Uterus (tissue), 2 donors: ENCODE results near the gene CAMTA1.

ENCODE experiments used
- POLR2A ChIP-seq, 2 donors: fragments of 450-650 bp; IDR thresholded peaks; one replicate each; pipeline ENCODE4 v1.6.1; 2016; ENCODE audit warnings: antibody characterized with exemption in 2 of 2, mild to moderate bottlenecking in 1 of 2, moderate library complexity in 1 of 2
- TF ChIP-seq, protein P1 (sequence below), 4 experiments: fragments of 200-600 bp in 2 of 4; fragments of 450-650 bp in 2 of 4; sonication (generic) in 2 of 4; IDR thresholded peaks; one replicate each; pipeline ENCODE4 v1.5.1; 2016 to 2019; ENCODE audit warnings: antibody characterized with exemption in 4 of 4, mild to moderate bottlenecking in 2 of 4, moderate library complexity in 1 of 4

DNA sequence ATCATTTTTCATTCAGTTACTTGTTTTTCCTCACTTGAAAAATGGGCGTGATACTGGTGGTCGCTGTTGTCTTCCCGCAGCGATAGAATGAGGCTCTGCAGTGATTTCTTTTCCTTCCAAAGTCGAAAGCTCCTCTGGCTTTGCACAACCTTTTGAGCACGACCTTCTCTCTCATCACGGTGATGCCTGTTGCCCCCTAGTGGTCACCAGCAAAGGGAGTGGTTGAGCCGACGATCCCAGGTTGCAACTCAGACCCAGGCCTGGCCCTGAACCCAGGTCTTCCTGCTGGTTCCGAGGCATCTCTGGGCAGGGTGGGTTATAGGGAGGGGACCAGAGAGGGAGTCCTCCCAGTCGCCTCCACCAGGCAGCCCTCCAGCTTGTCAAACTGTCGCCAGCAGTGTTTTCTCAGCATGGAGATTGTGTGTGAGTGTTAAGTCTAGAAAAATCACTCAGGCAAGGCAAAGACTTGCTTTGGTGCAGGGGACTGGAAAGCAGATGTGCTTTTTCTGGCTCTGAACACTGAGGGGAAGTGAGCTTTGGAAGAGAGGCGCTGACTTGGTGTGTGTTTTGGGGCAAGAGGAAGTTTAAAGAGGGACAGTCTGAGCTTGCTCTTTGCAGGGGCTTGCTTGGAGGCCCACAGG lies 285.3 kb downstream of the CAMTA1 start:
- no peak for TF ChIP-seq POLR2A (IDR thresholded peaks at IDR 0.05)
- TF ChIP-seq, protein P1, sequence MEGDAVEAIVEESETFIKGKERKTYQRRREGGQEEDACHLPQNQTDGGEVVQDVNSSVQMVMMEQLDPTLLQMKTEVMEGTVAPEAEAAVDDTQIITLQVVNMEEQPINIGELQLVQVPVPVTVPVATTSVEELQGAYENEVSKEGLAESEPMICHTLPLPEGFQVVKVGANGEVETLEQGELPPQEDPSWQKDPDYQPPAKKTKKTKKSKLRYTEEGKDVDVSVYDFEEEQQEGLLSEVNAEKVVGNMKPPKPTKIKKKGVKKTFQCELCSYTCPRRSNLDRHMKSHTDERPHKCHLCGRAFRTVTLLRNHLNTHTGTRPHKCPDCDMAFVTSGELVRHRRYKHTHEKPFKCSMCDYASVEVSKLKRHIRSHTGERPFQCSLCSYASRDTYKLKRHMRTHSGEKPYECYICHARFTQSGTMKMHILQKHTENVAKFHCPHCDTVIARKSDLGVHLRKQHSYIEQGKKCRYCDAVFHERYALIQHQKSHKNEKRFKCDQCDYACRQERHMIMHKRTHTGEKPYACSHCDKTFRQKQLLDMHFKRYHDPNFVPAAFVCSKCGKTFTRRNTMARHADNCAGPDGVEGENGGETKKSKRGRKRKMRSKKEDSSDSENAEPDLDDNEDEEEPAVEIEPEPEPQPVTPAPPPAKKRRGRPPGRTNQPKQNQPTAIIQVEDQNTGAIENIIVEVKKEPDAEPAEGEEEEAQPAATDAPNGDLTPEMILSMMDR (IDR thresholded peaks at IDR 0.05) = peak; percentile 74 to 80 (median 76)
